Hippocampal formation (tissue), 2 donors: ENCODE results near the gene ARHGAP8.
"Not testable (repeated sequence)": the region's sequence is repeated elsewhere in the genome, so short reads cannot be mapped to it uniquely, and the experiment has no call there.

ENCODE experiments used
- DNase-seq, 2 donors: peaks; one replicate each; lab custom pipeline; 2025; lab: John Stamatoyannopoulos, UW

The ARHGAP8 gene

DNA sequence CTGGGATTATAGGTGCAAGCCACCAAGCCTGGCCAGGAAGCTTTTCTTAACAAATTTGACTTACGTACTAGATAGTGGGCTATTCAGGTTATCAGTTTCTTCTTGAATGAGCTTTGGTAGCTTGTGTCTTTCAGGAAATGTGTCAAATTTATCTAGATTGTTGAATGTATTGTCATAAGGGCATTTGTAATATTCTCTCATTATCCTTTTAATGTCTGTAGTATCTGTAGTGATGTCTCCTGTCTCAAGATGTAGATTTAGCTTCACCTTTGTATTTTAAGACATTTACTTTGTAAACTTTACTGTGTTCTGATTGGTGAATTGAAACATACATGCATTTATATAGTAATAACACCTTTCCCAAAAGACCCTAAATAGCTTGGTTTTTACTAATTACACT, 20.7 kb downstream of the ARHGAP8 start:
- no peak for DNase-seq

DNA sequence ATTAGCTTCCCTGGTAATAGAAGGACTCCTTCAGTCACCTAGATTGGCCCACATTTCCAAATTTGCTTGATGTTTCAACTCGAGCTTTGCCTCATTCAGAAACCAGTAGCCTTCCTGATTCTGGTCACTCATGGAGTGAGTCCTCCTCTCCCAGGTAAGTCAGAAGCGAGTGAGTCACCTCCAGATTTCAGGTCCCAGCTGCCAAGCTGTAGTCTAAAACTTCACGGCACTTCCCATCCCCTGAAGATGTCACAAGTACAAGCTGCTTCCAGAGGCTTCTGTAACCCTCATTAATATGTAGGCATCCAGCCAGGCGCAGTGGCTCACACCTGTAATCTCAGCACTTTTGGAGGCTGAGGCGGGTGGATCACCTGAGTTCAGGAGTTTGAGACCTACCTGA, 23.5 kb downstream of the ARHGAP8 start:
- no peak for DNase-seq

DNA sequence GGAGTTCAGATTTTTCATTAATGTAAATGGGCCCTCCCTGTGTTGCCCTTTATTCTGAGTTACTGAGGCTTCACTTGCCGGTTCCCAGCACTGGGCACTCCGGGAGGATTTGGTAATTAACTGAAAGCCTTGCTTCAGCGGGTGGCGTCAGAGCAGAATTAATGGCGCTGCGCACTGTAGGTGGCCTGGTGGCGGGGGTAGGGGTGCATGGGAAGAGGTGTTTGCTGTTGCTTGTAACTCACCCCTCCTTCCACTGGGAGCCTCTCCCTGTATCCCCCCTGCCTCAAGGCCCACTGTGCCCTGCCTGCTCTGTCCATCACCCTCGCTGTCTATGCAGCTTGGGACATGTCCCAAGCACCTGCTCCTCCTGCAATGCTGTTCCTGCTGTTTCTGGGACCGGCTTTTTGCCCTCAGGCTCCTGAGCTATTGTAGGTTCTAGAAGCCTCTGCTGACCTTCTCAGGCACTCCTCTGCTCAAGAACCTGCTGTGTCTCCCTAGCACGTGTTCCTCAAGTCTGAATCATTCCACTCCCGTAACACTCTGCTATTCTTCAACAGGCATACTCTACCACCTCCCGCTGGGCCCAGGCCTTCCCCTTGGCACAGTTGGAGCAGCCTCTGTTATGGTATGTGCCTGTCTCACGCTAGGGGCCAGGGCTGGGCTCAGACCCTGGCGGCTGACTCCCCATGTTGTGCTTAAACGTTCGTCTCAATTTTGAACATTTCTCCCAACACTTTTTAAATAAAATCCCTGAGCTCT, 24.4 kb downstream of the ARHGAP8 start:
- no peak for DNase-seq

DNA sequence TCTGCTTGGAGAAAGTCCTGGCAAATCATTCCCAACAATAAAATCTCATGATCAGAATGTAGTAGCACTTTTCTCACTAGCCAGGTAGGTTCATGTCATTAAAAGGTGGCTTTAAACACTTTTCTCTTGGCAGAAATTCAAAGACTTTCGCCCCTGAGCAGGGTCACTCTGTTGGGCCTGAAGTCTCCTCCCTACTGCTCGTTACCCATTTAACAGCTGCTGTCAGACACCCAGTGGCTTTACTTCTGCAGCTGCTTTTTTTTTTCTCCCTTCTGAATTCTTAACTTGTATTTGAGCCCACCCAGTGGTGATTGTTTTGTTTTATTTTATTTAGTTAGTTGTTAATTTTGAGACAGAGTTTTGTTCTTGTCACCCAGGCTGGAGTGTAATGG, 25.0 kb downstream of the ARHGAP8 start:
- DNase-seq: no peak

DNA sequence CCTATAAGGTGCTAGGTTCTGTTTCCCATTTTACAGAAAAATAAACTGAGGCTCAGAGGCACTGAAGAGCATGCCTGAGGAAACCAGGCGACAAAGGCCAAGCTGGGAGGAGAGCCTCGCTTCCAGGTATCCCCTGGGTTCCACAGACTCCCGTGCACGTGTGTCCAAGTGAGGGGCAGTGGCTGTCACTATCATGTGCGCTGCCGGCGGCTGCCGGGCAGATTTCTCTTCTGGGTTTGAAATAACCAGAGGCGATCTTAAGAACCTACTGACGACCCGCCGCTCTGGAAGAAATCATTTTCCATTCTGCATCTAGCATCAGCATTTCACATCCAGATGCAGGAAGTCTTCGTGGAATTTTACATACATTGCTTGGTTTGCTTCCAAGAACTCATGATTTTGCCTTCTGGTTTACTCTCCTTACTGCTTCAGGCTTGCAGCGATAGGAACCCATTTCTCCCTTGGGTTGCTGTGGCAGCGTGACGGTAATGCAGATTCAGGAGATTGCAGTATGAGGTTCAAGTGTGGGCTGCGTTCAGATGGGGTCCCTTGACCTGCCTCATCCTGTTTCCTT, 28.6 kb downstream of the ARHGAP8 start:
- no peak for DNase-seq

DNA sequence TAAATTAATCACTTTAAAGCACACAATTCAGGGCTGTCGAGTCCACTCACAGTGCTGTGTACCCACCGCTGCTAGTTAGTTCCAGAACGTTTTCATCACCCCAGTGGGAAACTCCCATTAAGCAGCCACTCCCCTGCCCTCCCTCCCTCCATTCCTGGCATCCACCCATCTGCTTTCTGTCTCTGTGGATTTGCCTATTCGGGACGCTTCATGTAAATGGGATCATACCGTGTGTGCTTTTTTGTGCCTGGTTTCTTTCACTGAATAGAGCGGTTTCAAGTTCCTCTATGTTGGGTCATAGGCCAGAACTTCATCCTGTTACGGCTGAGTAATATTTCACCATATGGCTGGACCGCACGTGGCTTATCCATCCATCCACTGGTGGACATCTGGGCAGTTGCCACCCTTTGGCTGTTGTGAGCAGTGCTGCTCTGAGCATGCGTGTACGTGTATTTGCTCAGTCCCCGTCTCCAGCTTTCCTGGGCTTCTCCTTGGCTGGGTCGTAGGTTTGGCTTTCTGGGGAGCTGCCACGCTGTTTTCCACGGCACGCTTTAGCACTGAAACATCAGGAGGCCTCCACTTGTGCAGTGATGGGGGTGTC, 30.1 kb downstream of the ARHGAP8 start:
- DNase-seq: no peak

DNA sequence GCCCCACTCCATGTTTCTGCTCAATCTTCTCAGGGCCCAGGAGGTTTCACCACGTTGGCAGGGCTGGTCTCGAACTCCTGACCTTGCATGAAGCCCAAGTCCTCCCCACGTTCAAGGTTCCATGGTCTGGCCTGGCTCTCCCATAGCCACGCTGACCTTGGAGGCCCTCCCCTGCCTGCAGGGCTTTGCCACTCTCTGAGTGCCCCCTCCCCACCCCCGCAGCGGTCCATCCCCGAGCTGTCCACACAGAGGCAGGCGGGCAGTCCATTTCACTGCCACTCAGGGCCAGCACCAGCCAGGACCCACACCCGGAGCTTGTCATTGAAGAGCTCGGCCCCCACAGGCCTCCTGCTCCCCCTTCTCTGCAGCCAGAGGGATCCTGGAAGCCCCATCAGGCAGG, 30.7 kb downstream of the ARHGAP8 start:
- no peak for DNase-seq

DNA sequence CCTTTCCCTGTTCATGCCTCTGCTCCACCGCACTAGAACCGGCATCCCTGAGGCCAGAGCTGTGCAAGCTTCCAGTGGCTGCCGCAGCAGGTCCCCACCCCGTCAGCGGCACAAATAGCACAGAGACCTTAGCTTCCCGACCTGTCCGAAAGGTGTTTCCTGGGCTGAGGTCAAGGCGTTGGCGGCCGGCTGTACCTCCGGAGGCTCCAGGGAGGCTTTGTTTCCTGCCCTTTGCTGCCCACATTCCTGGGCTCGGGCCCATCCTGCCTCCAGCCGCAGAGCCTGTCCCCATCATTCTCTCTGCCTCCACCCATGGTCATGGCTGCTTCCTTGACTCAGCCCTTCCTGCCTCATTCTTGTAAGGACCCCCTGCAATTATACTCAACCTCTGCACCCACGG, 31.2 kb downstream of the ARHGAP8 start:
- no peak for DNase-seq

DNA sequence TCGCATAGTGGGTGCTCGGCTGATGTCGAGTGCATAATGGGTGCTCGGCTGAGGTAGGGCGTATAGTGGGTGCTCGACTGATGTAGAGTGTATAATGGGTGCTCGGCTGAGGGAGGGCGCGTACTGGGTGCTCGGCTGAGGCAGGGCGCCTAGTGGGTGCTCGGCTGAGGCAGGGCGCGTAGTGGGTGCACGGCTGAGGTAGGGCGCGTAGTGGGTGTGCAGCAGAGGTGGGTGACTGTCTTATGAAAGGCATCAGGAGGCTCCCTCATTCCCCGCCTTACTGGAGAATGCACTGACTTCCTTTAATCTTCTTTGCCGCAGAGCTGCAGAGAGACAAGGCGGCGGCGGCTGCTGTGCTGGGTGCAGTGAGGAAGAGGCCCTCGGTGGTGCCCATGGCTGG, 33.8 kb downstream of the ARHGAP8 start:
- no peak for DNase-seq

DNA sequence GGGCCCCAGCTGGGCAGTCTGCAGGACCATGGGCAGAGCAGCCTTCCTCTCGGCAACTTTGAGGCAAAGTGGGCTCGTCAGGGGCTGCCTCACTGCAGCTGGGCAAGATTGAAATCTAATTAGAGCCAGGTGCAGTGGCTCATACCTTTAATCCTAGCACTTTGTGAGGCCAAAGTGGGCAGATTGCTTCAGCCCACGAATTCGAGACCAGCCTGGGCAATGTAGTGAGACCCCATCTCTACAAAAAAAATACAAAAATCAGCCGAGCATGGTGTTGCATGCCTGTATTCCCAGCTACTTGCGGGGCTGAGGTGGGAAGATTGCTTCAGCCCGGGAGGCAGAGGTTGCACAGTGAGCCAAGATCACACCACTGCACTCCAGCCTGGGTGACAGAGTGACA, 34.2 kb downstream of the ARHGAP8 start:
- DNase-seq: no peak

DNA sequence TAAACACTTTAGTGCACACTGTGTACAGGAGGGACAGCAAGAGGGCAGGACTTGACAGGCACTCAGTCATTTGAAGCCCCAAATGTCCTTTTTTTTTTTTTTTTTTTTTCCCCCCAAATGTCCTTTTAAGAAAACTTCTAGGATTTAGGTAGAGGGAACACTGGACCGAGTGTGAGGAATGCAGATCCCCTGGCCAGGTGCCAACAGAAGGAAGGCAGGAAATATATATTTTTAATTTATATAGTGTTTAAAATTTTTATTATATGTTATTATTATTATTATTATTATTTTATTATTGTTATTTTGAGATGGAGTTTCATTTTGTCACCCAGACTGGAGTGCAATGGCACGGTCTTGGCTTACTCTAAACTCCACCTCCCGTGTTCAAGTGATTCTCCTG, 35.5 kb downstream of the ARHGAP8 start:
- DNase-seq: no peak

DNA sequence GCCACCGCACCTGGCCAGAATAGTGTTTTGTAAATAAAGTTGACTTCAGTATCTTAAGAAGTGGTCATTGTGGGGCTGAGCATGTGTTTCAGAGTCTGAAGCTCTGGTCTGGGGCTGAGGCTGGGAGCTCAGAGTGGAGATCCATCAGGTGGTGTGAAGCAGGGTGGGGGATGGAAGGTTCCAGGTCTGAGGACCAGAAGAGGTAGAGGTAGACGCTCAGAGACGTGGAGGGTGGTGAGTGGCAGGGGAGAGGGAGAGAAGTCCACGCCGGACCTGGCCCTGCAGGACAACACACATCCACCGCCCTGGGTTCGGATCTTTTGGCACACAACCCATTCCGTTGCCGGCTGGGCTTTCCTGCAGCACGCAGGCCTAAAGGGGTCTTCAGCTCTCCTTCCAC, 40.7 kb downstream of the ARHGAP8 start:
- DNase-seq: no peak

DNA sequence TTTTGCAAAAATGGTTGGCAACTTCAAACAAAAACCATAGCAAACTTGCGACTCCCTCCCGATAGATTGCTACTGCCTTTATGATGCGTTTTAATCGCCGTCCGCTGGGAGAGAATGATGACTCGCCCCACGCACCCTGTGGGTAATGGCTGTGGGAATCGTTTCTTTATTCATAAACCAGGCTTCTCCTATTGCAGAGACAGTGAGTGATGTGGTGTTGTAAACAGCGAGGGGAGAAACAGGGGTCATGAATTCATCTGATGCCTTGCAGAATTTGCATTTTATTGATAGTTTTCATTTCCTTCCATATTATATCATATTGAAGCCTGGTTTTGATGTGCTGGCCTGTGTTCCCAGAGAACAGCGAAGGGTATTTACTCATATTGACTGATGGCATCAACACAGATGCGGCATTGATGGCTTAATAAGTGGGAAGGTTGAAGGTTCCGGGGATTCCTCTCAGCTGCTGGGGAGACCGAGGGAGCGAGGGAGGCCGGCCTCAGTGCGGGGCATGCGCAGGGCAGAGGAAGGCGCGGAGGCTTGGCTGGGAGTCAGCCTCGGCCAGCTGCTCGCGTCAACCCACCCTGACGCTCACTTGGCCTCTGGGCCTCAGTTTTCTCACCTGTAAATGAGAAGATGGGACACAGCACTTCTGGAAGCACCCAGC, 41.3 kb downstream of the ARHGAP8 start:
- DNase-seq: no peak

DNA sequence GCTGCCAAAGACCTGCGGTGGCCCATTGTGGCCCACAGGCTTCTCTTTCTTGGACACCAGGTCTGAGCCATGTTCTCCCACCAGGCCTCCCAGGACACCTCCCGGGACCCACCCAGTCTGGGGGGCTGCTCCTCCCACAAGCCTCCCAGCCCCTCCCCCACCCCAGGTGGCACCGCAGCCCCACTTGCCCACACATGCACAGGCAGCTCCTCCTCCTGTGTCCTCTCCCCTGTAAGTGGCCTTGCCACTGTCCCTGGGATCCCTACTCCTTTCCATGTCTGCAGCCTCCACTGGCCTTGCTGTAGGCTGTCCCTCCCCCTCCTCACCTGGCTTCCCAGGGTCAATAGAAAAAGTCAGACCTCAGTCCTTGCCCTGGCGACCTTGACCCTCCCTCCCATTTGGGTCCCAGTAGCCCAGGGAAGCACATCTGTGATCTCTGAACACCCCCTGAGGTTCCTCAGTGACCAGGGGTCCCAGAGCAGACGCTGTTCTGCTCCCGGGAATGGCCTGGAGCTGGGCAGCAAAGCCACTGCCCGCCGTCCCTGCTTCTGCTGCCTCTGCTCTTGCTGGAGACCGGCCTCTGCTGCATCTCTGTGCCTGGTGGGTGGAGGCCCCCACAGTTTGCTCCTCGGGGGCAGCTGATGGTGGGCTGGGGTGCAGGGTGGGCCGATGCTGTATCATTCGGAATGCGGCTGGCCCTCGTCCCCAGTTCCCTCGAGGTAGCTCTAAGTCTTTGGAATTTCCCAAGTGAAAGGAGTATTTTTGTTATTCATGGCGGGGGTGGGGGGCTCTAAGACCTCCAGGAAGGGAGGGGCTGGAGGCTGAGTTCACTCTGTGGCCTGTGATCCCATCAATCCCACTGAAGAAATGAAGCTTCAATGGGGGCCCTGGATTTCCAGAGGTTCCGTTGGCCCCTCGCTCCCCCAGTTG, 43.6 kb downstream of the ARHGAP8 start:
- no peak for DNase-seq

DNA sequence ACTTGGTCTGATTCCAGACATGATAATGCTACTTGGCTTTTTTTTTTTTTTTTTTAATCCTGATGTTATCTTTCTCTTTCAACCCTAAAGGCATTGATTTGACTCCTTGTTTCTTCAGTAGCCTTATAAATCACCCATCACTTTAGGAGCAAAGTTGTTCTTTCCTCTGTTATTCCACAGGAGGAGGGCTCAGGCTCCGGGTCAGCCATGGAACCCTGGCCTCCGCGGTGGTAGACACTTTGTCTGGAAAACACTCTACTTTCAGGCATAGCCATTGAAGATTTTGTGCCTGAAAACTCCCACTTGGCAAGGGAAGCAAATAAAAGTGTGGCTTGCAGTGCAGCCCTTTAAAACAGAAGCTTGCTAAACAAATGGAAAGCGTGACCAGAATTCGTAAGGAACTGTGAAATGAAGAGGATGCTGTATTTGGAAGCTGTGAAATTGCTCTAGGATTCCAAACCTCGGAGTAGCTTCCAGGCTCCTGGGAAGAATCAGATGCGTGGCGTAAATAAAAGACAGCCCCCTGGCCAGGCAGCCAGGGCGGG, 44.9 kb downstream of the ARHGAP8 start:
- peak in 1 of 2 donors; percentile 51 for DNase-seq

DNA sequence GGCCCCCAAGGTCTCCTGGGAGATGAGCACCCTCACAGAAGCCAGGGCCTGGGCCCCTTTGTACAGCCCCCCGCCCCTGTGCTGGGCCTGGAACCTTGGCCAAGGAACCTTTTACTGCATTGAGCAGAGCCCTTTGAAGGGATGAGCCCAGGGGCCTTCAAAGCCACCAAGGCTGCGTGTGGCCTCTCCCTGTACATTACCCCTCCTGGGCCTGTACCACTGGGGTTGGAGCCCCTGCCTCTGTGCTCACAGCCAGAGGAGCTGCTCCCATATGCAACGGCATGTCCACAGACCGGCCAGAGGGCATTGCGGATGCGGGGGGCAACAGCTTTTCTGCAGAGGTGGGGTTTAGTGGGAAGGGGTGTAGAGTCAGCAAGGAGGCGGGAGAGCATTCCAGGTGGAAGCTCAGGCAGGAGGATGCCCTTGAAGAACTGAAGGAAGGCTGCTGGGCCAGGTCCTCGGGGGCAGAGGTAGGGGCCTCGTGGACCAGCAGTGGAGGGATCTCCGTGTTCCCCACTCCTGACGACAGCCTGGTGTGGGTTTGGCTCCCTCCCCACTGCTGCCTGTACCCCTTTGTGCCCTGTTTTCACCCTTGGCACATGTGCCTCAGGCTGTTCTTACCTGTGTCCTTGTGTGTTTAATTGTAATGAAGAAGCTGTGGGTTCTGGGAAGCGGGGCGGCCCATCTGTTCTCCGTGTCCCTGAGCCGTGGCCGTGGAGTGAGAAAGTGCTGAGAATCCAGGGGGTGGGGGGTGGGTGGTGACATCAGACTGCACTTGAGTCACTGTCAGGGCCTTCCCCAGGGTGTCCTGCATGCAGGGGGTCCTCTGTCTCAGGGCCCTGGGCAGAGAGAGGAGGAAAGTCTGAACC, 46.9 kb downstream of the ARHGAP8 start:
- no peak for DNase-seq

DNA sequence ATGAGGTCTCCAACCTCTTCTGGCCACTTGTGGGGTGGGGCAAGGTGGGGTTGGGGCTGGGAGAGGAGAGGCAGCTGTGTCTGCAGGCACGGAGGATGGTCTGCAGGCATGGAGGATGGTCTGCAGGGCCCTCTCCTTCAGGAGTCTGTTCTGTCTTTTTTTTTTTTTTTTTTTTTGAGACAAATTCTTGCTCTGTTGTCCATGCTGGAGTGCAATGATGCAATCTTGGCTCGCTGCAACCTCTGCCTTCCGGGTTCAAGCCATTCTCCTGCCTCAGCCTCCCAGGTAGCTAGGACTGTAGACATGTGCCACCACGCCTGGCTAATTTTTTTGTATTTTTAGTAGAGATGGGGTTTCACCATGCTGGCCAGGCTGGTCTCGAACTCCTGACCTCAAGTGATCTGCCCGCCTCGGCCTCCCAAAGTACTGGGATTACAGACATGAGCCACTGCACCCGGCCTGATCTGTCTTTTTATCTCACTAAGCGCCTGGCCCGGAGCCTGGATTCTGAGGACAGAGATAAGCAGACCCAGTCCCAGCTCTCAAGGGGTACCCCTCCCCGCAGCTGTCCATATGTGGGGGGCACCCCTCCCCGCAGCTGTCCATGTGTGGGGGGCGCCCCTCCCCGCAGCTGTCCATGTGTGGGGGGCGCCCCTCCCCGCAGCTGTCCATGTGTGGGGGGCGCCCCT, 47.7 kb downstream of the ARHGAP8 start:
- DNase-seq: not testable (repeated sequence)

DNA sequence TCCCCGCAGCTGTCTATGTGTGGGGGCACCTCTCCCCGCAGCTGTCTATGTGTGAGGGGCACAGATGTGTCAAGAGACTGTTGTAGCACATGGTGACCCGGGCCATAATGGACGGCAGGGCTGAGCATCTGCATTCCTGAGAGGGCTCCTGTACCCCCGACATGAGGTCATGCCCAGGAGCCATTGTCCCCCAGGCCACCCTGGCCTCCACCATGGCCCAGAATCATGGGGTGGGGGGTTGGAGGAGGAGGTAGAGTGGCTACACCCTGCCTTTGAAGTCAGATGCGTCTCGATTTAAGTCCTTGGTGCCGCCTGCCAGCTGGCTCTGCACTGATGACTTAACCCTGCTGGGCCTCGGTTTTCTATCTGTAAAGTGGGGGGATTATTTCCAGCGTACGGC, 49.1 kb downstream of the ARHGAP8 start:
- DNase-seq: no peak

DNA sequence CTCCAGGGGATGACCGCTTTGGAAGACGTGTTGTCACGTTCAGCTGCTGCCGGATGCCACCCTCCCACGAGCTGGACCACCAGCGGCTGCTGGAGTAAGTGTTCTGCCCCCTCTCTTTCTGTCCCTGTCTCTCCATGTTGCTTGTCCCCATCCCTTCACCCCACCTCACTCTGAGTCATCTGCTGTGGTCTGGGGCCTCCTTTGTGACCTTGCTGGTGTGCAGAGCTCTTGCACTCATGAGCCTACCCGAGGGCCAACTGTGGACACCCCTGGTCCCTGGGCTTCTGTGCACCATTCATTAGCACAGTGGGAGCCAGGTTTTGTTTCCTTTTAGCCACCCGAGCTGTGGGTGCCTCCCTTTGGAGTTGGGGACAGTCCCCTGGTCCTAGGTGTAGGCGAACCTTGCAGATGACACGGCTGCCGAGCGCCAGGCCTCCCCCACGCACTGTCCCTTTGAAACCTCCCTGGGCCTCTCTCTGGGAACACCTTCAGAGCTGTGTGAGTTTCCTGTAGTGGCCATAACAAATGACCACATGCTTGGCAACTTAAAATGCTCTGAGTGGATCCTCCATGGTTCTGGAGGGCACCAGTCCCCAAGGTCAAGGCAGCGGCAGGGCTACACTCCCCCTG, 49.8 kb downstream of the ARHGAP8 start:
- DNase-seq: no peak

DNA sequence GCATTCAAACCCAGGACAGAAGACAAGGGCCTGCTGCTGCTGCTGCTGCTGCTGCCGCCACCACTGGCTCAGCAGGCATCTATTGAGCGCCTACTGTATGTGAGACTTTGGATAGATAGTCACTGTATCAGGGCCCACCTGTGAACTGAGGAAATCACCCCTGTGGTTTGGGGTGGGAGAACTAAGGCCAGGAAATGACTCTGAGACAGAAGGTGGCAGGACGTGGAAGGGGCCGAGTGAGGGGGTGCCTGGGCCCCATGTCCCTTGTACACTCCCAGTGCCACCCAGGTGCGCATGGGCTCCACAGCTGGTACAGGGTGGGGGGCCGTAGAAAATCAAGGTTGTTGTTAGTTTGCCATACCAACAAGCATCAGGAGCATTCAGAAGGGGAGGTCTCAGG, 50.6 kb downstream of the ARHGAP8 start:
- no peak for DNase-seq
